C4-2B (cell line): Measurements from ENCODE around the gene MBD3L4.
"Not testable (repeated sequence)": the region's sequence is repeated elsewhere in the genome, so short reads cannot be mapped to it uniquely, and the experiment has no call there.

Experiments
- H3K27ac ChIP-seq: fragments of 450-650 bp; 2 replicates; pipeline ENCODE4 v1.5.1; 2017
- CTCF ChIP-seq: fragments of 450-650 bp; conservative IDR thresholded peaks from 2 replicates; pipeline ENCODE4 v1.5.1; 2017; ENCODE audit warnings: mild to moderate bottlenecking
- ZFX ChIP-seq: fragments of 450-650 bp; IDR thresholded peaks from 2 replicates; pipeline ENCODE4 v1.6.1; 2017

Gene MBD3L4

GRCh38 chr19:7040079-7040478 is at the start of gene MBD3L4:
Gene MBD3L4 (minus strand): TSS chr19:7040179. CDS start chr19:7040144, 35 bp downstream.
- not testable (repeated sequence) for H3K27ac ChIP-seq

- TF ChIP-seq ZFX (no peak), CTCF (no peak)
Measured at GRCh38 chr19:7088999-7089398, 49.0 kb upstream of the MBD3L4 start.

GRCh38 chr19:7083076-7083956 is 43.3 kb upstream of the MBD3L4 start:
- no peak for TF ChIP-seq ZFX
- no peak for TF ChIP-seq CTCF

More at GRCh38 chr19:7088999-7089398, 49.0 kb upstream of the MBD3L4 start:
- no peak overlapping the region for H3K27ac ChIP-seq

GRCh38 chr19:7078008-7078407 is 38.0 kb upstream of the MBD3L4 start:
- TF ChIP-seq CTCF, result no peak
- no peak for TF ChIP-seq ZFX
- H3K27ac ChIP-seq, result no peak overlapping the region

More at GRCh38 chr19:7083076-7083956, 43.3 kb upstream of the MBD3L4 start:
- H3K27ac ChIP-seq, result no peak overlapping the region

- no peak overlapping the region for H3K27ac ChIP-seq
- TF ChIP-seq CTCF (no peak), ZFX (no peak)
Measured at GRCh38 chr19:7076151-7076550, 36.2 kb upstream of the MBD3L4 start.

GRCh38 chr19:7074705-7075282 is 34.8 kb upstream of the MBD3L4 start:
- H3K27ac ChIP-seq, result no peak overlapping the region

GRCh38 chr19:7072541-7072940 is 32.6 kb upstream of the MBD3L4 start:
- no peak overlapping the region for H3K27ac ChIP-seq
- TF ChIP-seq CTCF (no peak), ZFX (no peak)

More at GRCh38 chr19:7074705-7075282, 34.8 kb upstream of the MBD3L4 start:
- TF ChIP-seq CTCF (no peak), ZFX (no peak)
